Activated CD8-positive, alpha-beta memory T cell treated with anti-CD3 and anti-CD28 coated beads, Interleukin-2, amount 10 ng/mL, durations not matched to agents 7 days and 5 days (primary cell): ENCODE data around the gene ENDOV. TPM values are rescaled to one million over a fixed set of nuclear protein-coding genes. Genes with fewer than 3 reads are reported as not detected.

ENCODE experiments used
- ATAC-seq: fragments of 150-1000 bp; cut with Tn5 transposase; one replicate; pipeline ENCODE4 v1.10.0; 2021; ENCODE audit warnings: moderate library complexity
- CTCF ChIA-PET: fragments of 350-600 bp; sonication (Branson Sonifier 250); formaldehyde crosslinking; loops from one replicate; lab custom pipeline; 2021; ENCODE audit warnings: antibody characterized with exemption; lab: Charles Lee
- DNase-seq: peaks from one replicate; pipeline ENCODE4 v3.0.0-alpha.2; 2020
- H3K27ac Mint-ChIP-seq: one replicate; pipeline ENCODE4 v1.8.0; 2021; ENCODE audit warnings: mild to moderate bottlenecking, mixed read lengths
- H3K27me3 Mint-ChIP-seq: one replicate; pipeline ENCODE4 v1.8.0; 2021; ENCODE audit warnings: mixed read lengths
- H3K36me3 Mint-ChIP-seq: one replicate; pipeline ENCODE4 v1.8.0; 2021; ENCODE audit warnings: mild to moderate bottlenecking, mixed read lengths
- H3K4me1 Mint-ChIP-seq: one replicate; pipeline ENCODE4 v1.8.0; 2021; ENCODE audit warnings: mixed read lengths
- H3K4me3 Mint-ChIP-seq: one replicate; pipeline ENCODE4 v1.8.0; 2021; ENCODE audit warnings: mild to moderate bottlenecking, moderate library complexity, mixed read lengths
- H3K9me3 Mint-ChIP-seq: one replicate; pipeline ENCODE4 v1.8.0; 2022; ENCODE audit warnings: low read depth, mixed read lengths
- total RNA-seq, 2 experiments: library from RNA; stranded (reverse); gene quantifications; one replicate each; pipeline ENCODE4 v1.2.3, GENCODE V29; 2021

The ENDOV gene
- 10 to 100 TPM; 15.1 to 18.4 TPM for total RNA-seq

DNA sequence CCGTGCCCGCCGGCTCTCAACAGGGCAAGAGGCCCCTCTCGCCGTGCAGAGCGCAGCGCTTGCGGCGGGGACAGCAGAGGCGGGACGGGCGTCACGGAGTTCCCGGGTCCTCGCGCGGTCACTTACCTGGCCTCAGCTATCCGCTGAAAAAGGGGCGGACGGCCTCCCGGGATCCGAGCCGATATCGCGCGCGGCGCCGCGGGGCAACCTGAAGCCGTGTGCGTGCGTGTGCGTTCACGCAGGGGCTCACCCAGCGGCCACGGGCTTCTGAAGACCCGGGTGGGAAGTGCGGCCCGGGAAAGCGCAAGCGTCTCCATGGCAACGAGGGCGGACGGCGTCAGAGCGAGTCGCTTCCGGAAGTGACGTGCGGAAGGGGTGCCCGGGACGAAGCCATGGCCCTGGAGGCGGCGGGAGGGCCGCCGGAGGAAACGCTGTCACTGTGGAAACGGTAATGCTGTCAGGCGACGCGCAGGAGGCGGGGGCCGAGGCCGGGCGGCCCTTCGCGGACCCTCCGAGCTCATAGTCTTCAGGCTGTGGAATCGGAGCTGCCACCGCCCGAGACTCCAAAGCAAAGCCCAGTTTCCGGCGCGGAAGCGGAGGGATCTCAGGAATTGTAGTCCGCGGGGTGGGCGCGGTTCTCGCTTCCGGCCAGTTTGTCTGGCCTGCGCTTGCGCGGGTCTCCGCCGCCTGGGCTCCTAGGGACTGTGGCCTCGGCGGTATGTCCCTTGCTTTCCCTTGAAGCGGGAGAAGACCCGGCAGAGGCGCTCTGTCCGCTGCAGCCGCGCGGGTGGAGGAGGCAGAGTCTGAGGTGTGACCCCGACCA lies at the start of gene ENDOV:
TSS of gene ENDOV (plus strand) at position 365 of the 823 bp plus-strand sequence. CDS start at position 393, 28 bp downstream.
- Mint-ChIP-seq H3K27ac (peak within 1 kb of the TSS; percentile 79), H3K36me3 (peaks cover 2% of the 10 kb centered on the region), H3K4me1 (peaks cover 17% of the 10 kb centered on the region), H3K27me3 (peaks cover 37% of the 10 kb centered on the region), H3K9me3 (no peaks in the 10 kb centered on the region), H3K4me3 (peak within 1 kb of the TSS; percentile 80)
- CTCF ChIA-PET = interaction anchor here (1.0 to 1.4 kb wide), 8 partner anchors 10 to 576 kb away, joined by 3 to 6 read pairs (median 4); no protein-coding TSS in a partner anchor
- peak; percentile 95 for DNase-seq
- ATAC-seq = peak; percentile 91

DNA sequence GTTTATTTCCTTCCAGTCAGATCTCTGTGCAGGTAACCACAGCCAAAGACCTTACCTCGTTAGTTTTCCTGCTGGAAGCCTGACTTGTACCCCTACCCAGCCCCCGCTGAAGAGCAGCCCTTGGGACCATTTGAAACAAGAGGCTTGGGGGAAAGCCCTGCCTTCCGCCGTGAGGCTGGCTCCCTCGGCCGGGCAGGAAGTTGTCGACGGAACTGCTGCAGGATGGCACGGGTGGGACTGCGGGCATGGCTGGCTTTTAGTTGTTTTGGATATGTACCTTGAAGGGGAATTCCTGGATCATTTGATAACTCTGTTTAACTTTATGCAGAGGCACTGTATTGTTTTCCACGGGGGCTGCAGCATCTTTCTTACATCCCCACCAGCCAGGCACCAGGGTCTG lies 49.0 kb upstream of the ENDOV start:
- no peak for ATAC-seq
- H3K9me3 Mint-ChIP-seq = no peaks in the 10 kb centered on the region
- no peak for DNase-seq
- CTCF ChIA-PET = interaction anchor here (1.5 kb wide), 1 partner anchor 19 kb away, joined by 3 read pairs; no protein-coding TSS in a partner anchor
- H3K27me3 Mint-ChIP-seq = no peaks in the 10 kb centered on the region
- peak overlapping the region; percentile 24 for H3K27ac Mint-ChIP-seq
- peaks cover 87% of the 10 kb centered on the region for H3K36me3 Mint-ChIP-seq
- H3K4me1 Mint-ChIP-seq = no peaks in the 10 kb centered on the region
- H3K4me3 Mint-ChIP-seq = no peak overlapping the region

DNA sequence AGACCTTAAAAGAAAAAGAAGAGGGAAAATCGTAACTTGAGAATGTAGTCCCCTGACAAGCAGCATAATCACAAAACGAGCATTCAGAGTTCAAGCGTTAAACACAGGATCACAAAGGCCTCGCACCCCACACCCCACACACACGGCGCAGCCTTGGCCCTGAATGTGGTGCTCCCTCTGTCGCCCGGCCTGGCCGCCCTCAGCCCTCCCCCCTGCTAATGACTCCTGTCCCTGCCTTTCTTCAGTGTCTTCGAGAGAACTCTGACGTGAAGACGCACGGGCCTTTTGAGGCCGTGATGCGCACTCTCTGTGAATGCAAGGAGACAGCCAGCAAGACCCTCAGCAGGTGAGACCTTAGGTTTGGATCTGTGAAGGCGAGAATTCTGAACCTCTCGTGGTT lies 47.5 kb upstream of the ENDOV start:
- ATAC-seq = no peak
- H3K36me3 Mint-ChIP-seq = peaks cover 85% of the 10 kb centered on the region
- no peak overlapping the region for H3K27ac Mint-ChIP-seq
- CTCF ChIA-PET = no interaction called here
- H3K27me3 Mint-ChIP-seq = no peaks in the 10 kb centered on the region
- no peaks in the 10 kb centered on the region for H3K4me1 Mint-ChIP-seq
- H3K9me3 Mint-ChIP-seq = no peaks in the 10 kb centered on the region
- no peak for DNase-seq
- no peak overlapping the region for H3K4me3 Mint-ChIP-seq

DNA sequence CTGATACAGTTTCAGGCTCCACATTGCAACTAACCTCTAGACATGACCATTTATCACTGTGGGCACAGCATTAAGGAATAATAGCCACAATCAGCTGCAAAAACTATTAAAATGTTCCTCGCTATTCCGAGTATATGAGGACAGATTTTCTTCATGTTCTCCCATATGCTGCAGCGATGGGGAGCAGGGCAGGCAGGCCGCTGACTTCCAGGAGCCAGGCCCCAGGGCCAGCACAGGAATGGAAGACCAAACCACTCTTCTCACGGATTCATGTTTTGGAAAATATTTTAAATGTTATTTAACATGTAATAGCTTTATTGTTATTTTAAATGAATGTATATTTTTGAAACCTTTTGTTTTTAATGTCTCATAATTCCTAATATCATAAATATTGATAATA lies 43.8 kb upstream of the ENDOV start:
- Mint-ChIP-seq H3K27me3 (no peaks in the 10 kb centered on the region), H3K9me3 (no peaks in the 10 kb centered on the region), H3K4me3 (no peak overlapping the region), H3K4me1 (peaks cover 3% of the 10 kb centered on the region), H3K36me3 (peaks cover 81% of the 10 kb centered on the region), H3K27ac (no peak overlapping the region)
- DNase-seq = no peak
- CTCF ChIA-PET = interaction anchor here (1.2 kb wide), 1 partner anchor 20 kb away, joined by 3 read pairs; no protein-coding TSS in a partner anchor
- no peak for ATAC-seq

DNA sequence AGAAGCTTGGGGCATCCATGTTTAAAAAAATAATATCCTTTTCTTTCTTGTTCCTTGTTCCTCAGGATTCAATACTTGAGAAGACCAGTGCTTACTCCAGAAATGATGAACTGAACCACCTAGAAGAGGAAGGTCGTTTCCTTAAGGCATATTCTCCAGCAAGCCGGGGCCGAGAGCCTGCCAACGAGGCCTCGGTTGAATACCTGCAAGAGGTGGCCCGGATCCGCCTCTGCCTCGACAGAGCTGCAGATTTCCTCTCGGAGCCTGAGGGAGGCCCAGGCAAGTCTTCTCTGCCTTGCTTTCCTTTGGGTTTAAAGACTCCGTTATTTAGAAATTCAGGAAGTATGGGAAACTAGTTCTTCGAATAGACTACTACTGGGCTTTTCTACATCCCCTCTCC lies 42.5 kb upstream of the ENDOV start:
- Mint-ChIP-seq H3K4me3 (no peak overlapping the region), H3K36me3 (peaks cover 81% of the 10 kb centered on the region), H3K4me1 (peaks cover 4% of the 10 kb centered on the region), H3K9me3 (no peaks in the 10 kb centered on the region), H3K27ac (no peak overlapping the region), H3K27me3 (no peaks in the 10 kb centered on the region)
- CTCF ChIA-PET = no interaction called here
- DNase-seq (no peak), ATAC-seq (no peak)

DNA sequence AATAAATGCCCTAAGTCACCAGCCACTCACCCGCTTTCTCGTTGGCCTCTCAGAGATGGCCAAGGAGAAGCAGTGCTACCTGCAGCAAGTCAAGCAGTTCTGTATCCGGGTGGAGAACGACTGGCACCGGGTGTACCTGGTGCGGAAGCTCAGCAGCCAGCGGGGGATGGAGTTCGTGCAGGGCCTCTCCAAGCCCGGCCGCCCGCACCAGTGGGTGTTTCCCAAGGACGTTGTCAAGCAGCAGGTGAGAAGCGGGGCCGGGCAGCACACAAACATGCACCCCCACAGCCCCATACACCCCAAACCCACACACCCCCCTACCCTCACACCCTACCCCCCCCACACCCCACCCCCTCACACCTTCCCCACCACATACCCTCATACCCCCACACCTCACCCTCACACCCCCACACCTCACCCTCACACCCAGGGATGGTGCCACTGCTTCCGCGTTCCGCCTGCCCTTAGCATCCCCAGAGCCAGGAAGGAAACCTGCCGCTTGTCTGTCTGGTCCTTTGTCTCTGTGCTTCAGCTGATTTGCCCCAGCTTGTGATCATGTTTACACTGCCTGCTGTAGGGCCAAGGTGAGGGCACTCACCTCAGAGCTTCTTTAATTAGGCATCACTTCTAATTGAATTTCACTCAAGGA lies 41.9 kb upstream of the ENDOV start:
- DNase-seq (no peak), ATAC-seq (no peak)
- H3K4me1 Mint-ChIP-seq = peaks cover 6% of the 10 kb centered on the region
- no peaks in the 10 kb centered on the region for H3K9me3 Mint-ChIP-seq
- CTCF ChIA-PET = interaction anchor here (0.7 kb wide), 1 partner anchor 118 kb away, joined by 3 read pairs; no protein-coding TSS in a partner anchor
- H3K27me3 Mint-ChIP-seq = no peaks in the 10 kb centered on the region
- H3K27ac Mint-ChIP-seq = no peak overlapping the region
- H3K36me3 Mint-ChIP-seq = peaks cover 81% of the 10 kb centered on the region
- no peak overlapping the region for H3K4me3 Mint-ChIP-seq

DNA sequence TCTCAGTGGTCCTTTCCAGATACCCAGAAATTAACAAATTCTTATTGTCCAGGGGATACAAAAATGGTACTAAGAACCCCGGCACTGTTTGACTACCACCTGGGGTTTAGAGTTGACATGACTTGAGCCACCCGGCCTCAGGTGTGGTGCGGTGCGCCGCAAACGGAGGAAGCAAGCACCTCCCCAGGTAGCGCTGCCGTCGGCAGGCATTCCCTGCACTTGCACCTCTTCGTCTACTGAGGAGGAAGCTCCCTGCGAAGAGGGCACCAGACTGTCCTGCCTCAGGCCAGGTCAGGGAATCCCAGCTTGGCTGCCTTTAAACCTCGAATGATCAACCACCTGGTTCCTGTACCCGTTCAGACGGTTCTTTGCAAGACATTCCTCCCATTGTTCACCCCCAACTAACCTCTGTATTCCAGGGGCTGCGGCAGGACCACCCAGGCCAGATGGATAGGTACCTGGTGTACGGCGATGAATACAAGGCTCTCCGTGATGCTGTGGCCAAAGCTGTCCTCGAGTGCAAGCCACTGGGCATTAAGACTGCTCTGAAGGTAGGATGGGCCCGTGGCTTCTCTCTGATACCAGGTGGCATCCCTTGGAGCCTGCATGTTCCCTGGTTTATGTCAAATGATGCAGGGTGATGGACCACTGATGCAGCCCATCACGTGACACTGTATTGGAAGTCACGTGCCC lies 40.8 kb upstream of the ENDOV start:
- Mint-ChIP-seq H3K27ac (peak overlapping the region; percentile 24), H3K4me3 (no peak overlapping the region), H3K4me1 (peaks cover 6% of the 10 kb centered on the region), H3K27me3 (no peaks in the 10 kb centered on the region), H3K36me3 (peaks cover 85% of the 10 kb centered on the region), H3K9me3 (no peaks in the 10 kb centered on the region)
- CTCF ChIA-PET = interaction anchor here (0.7 kb wide), 1 partner anchor 119 kb away, joined by 3 read pairs; no protein-coding TSS in a partner anchor
- DNase-seq = no peak
- no peak for ATAC-seq

DNA sequence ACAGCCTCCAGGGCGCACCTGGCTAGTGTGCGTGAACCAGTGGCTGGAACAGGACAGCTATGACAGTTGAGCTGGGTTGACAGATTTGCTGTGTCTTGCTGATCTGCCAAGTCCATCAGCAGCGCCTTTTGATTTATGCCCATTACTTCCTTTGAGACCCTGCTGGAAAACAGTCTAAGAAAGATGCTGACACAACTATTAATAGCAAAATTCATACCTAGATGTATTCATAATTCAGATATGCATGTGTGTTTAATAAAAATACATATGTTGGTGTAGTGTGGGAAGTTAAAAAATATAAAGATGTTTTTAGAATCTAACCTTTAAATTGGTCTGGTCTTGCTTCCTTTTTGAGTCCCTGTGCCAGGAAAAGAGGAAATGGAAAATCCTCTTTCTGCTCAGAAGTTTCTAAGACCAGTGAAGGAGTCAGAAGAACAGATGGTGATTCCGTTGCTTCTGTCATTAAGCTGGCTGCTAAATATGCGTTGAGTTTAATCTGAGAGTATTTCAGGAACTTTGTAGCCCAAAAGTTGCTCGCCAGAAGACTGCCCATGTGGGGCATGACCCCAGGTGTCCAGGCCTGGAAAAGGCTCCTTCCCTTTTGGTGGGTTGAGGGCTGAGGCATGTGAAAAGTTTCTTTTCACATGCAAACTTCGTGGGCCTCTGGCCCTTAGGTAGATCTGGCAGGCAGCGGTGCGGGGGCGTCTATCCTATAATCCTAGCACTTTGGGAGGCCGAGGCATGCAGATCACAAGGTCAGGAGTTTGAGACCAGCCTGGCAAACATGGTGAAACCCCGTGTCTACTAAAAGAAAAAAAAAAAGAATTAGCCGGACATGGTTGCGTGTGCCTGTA lies 40.0 kb upstream of the ENDOV start:
- DNase-seq = no peak
- CTCF ChIA-PET = no interaction called here
- H3K4me1 Mint-ChIP-seq = peaks cover 6% of the 10 kb centered on the region
- no peaks in the 10 kb centered on the region for H3K9me3 Mint-ChIP-seq
- no peak overlapping the region for H3K4me3 Mint-ChIP-seq
- H3K27me3 Mint-ChIP-seq = no peaks in the 10 kb centered on the region
- no peak for ATAC-seq
- H3K27ac Mint-ChIP-seq = peak overlapping the region; percentile 24
- peaks cover 85% of the 10 kb centered on the region for H3K36me3 Mint-ChIP-seq

DNA sequence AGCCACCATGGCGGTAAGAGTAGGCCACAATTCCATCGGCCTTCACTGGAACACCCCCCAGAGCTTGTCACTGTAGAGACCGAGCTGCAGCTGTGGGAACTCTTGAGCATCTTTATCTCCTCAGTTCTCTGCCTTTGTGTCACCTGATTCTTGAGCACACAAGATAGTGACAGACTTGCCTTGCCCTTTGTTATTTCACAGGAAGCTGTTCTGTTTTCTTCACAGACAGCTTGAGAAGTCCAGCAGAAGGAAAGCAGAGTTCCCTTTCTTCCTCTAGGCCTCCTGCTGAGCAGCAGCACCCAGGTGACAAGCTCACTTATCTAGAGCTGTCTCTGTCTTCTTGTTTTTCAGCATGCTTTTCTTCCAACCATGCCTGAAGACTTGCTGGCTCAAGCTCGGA lies 38.4 kb upstream of the ENDOV start:
- Mint-ChIP-seq H3K4me3 (no peak overlapping the region), H3K9me3 (no peaks in the 10 kb centered on the region), H3K27me3 (no peaks in the 10 kb centered on the region), H3K27ac (no peak overlapping the region), H3K36me3 (peaks cover 90% of the 10 kb centered on the region), H3K4me1 (peaks cover 6% of the 10 kb centered on the region)
- ATAC-seq (no peak), DNase-seq (no peak)
- CTCF ChIA-PET = no interaction called here

DNA sequence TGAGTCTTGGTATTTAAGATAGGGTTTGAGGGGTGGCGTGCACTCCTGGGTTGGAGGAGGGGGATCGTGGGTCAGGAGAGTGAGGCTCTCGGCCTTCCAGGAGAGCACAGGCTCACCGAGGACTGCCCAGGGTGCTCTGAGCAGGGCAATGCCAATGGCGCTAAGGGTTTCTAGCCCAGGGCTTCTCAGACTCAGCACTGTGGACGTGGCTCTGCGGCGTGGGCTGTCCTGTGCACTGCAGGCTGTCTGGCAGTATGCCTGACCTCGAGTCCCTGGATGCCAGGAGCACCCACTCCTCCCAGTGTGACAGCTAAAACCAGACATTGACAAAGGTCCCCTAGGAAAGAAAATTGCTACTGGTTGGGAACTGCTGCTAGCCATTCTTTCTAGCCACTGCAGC lies 37.2 kb upstream of the ENDOV start:
- ATAC-seq (no peak), DNase-seq (no peak)
- Mint-ChIP-seq H3K4me1 (peaks cover 6% of the 10 kb centered on the region), H3K4me3 (no peak overlapping the region), H3K36me3 (peaks cover 88% of the 10 kb centered on the region), H3K27ac (no peak overlapping the region), H3K27me3 (no peaks in the 10 kb centered on the region), H3K9me3 (no peaks in the 10 kb centered on the region)
- CTCF ChIA-PET = no interaction called here

DNA sequence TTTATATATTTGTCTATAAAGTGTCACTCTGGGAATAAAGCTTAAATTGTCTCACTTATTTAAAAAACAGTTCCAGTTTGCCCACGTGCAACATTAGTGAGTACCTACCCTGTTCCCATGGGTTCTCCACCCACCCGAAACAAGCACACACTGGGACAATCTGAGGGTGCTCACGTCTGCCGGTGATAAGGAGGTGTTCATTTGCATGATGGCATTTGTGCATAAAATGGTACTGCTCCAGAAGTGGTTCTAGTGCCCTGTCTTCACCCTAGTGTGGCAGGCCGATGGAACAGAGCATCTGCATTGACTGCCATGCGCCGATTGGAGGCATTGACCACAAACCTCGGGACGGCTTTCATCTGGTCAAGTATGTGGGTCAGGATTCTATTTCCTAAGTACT lies 35.6 kb upstream of the ENDOV start:
- Mint-ChIP-seq H3K36me3 (peaks cover 92% of the 10 kb centered on the region), H3K27me3 (no peaks in the 10 kb centered on the region), H3K4me1 (peaks cover 17% of the 10 kb centered on the region), H3K27ac (no peak overlapping the region), H3K4me3 (no peak overlapping the region), H3K9me3 (no peaks in the 10 kb centered on the region)
- CTCF ChIA-PET = interaction anchor here (1.7 kb wide), 1 partner anchor 16 kb away, joined by 3 read pairs; no protein-coding TSS in a partner anchor
- ATAC-seq (no peak), DNase-seq (no peak)

DNA sequence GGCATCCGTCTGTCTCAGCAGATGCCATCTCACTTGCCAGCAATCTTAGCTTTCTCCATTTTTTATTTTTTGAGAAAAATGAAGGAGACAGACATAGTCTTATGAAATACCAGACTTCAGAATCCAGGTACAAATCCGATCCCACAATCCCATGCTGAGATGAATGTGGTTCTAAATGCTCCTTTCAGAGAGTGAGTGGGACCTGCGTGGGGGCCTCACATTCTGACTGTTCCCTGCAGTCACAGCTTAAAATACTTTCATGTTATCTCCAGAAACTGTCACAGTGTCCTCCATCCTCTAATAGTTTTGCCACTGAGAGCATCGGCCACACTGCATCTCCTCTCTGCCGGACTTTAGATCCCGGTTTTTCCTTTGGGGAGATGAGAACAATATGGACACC lies 34.9 kb upstream of the ENDOV start:
- Mint-ChIP-seq H3K36me3 (peaks cover 91% of the 10 kb centered on the region), H3K4me3 (no peak overlapping the region), H3K4me1 (peaks cover 19% of the 10 kb centered on the region), H3K27ac (no peak overlapping the region), H3K9me3 (no peaks in the 10 kb centered on the region), H3K27me3 (no peaks in the 10 kb centered on the region)
- ATAC-seq (no peak), DNase-seq (no peak)
- CTCF ChIA-PET = no interaction called here
